NCI-H2196 (cell line): Measurements from ENCODE around the gene ACOT7.
"Not testable (repeated sequence)": the region's sequence is repeated elsewhere in the genome, so short reads cannot be mapped to it uniquely, and the experiment has no call there.

Source experiments
- DNase-seq: peaks from one replicate; lab custom pipeline; 2025; ENCODE audit not compliant: unreplicated experiment; lab: John Stamatoyannopoulos, UW

Gene ACOT7

GRCh38 chr1:6401673-6402072, 8.1 kb upstream of the ACOT7 start:
- no peak for DNase-seq

DNA sequence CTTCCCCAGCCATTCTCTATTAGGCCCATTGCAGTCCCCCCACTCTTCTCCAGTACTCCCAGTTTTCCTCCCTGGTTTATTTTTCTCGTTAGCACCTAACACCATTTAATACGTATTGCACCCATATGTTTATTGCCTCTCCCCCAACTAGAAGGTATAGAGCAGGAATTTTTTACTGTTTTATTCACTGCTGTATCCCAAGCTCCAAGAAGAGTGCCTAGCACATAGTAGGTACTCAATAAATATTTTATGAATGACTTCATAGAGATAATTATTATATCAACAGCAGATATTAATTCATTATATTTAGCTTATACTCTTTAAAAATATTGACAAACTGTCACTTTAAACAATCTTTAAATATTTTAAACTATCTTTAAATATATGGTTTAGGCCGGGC, 5.7 kb upstream of the ACOT7 start:
- no peak for DNase-seq

- DNase-seq, result no peak
Measured at GRCh38 chr1:6397844-6398441, 4.4 kb upstream of the ACOT7 start.

DNA sequence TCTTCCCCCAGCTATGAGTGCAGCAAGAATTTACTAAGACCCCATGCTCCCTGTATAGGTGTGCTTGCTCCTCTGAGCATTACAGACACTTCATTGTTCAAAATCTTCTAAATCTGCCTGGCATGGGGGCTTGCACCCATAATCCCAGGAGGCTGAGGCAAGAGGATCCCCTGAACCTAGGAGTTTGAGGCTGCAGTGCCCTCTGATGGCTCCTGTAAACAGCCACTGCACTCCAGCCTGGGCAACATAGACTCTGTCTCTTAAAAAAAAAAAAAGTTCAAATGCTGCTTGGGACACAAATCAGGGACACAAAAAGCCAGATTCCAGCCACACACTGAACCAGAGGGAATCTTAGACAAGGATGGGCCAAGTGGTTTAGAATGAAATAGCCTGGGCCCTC, 3.4 kb upstream of the ACOT7 start:
- no peak for DNase-seq

DNA sequence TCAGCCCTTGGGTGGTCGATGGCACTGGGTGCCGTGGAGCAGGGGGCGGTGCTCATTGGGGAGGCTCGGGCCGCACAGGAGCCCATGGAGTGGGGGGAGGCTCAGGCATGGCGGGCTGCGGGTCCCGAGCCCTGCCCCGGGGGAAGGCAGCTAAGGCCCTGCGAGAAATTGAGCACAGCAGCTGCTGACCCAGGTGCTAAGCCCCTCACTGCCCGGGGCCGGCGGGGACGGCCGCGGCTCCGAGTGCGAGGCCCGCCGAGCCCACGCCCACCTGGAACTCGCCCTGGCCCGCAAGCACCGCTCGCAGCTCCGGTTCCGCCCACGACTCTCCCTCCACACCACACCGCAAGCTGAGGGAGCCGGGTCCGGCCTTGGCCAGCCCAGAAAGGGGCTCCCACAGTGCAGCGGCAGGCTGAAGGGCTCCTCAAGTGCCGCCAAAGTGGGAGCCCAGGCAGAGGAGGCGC, 2.2 kb upstream of the ACOT7 start:
- not testable (repeated sequence) for DNase-seq

- DNase-seq, result not testable (repeated sequence)
Measured at GRCh38 chr1:6395130-6395529, 1.6 kb upstream of the ACOT7 start.

- no peak for DNase-seq
Measured at GRCh38 chr1:6392809-6393399, 663 bp downstream of the ACOT7 start.

- DNase-seq, result no peak
Measured at GRCh38 chr1:6391951-6392808, 1.4 kb downstream of the ACOT7 start.

- no peak for DNase-seq
Measured at GRCh38 chr1:6389971-6390370, 3.6 kb downstream of the ACOT7 start.

GRCh38 chr1:6386371-6386949, 7.1 kb downstream of the ACOT7 start:
- no peak for DNase-seq

GRCh38 chr1:6385488-6386191, 7.9 kb downstream of the ACOT7 start:
- DNase-seq, result peak; percentile 95

DNA sequence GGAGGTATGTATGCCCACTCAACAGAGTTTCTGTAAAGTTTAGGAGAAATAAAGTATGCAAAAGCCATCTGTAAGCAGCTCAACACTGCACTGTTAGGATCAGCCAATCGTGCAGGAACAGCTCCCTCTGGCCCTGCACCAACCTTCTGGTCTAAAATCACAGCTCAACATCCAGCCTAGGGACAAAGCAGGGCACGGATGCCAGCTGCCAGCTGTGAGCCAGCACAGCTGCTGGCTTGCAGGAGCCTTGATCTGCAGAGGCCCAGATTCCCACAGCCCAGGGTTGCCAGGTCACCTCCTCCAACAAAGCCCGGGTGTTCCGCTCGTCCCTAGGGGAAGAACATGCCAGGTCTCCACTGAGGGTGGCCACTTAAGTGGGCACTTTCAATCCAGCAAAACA, 8.6 kb downstream of the ACOT7 start:
- DNase-seq, result peak; percentile 58

- DNase-seq, result no peak
Measured at GRCh38 chr1:6384135-6384534, 9.4 kb downstream of the ACOT7 start.

DNA sequence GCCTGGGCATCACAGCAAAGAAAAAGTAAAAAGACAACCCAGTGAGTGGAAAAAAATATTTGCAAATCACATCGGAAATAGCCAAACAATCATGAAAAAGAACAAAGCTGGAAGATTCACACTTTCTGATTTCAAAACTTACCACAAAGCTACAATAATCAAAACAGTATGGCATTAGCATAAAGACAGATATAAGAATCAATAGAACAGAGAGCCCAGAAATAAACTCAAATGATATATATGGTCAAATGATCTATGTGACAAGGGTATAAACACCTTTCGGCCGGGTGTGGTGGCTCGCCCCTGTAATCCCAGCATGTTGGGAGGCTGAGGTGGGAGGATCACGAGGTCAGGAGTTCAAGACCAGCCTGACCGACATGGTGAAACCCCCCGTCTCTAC, 13.5 kb downstream of the ACOT7 start:
- no peak for DNase-seq

DNA sequence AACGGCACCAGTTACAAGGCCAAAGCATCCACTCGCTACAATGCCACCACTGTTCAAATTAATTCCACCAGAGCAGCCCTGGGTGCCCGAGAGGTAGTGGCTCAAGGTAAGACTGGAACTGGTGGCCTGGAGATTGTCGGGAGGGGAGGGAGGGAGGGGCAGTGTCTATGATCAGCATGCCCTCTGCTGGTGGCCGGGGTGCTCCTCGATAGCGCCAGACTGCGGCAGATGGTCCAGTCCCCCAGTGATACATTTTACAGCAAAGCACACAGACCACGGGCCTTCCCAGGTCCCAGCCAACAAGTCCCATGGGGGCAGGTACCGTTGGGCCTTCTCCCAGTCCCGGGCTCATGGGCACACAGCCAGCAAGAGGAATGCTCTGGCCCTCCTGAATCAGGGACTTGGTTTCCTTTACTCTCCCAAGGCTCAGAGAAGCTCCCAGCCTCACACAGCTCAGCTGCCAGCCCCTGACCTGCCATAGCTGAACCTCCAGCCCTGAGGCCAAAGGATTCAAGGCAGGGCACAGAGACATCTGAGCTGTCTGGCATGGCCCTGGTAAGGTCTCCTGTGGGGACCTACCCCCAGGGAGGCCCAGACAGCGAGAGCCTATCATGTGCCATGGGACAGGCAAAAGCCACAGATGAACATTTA, 15.3 kb downstream of the ACOT7 start:
- DNase-seq, result no peak

GRCh38 chr1:6373961-6374720, 19.4 kb downstream of the ACOT7 start:
- peak; percentile 89 for DNase-seq

GRCh38 chr1:6372236-6372635, 21.3 kb downstream of the ACOT7 start:
- not testable (repeated sequence) for DNase-seq

GRCh38 chr1:6370006-6370405, 23.6 kb downstream of the ACOT7 start:
- DNase-seq, result no peak

DNA sequence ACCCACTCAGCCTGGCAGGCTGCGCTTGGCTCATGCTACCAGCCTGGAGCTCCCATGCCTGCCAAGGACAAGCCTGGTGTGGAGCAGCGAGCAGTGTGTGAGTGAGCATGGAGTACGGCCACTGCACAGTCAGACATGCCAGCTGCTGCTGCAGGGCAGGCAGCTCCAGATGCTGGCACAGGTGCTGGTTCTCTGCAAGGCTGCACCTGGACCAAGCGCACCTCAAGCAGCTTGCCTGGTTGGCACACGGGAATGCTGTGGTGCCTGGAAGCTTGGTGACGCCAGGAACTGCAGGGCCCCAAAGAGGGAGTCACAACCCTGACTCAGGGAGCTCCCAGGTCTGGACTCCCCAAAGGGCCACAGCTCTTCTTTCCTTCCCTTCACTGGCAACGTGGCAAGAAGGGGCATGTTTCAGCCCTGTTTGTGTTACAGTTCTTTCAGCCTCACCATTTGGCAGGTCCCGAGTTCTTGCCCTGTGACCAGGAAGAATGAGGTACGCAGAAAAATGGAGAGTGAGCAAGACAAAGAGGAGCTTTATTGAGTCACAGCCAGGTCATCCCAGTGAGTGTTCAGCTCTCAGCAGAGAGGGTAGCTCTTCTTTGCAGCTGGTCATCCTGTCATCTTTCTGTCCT, 26.1 kb downstream of the ACOT7 start:
- no peak for DNase-seq
